ENCODE measurements around the gene RIMS1.

The RIMS1 gene

GRCh38 chr6:71888756-71889340, 2.5 kb downstream of the RIMS1 start:
- H2BK120ac ChIP-seq (ENCODE audit: low read depth, low read length): no peak overlapping the region
- no peak overlapping the region for H3K4me2 ChIP-seq (ENCODE audit: insufficient read depth, low read length, poor library complexity, severe bottlenecking)
- peaks cover 0 to 40% (median 2%) of the 10 kb centered on the region in 3 experiments for H3K27me3 ChIP-seq (ENCODE audit: control insufficient read depth in 3 of 3, insufficient read depth in 3 of 3, low read depth in 1 of 3, low read length in 3 of 3)
- H3K9ac ChIP-seq (ENCODE audit: low read depth, low read length, poor library complexity): no peak overlapping the region
- H3K4ac ChIP-seq (ENCODE audit: low read length): no peak overlapping the region
- no peak overlapping the region for H2AFZ ChIP-seq (ENCODE audit: low read length)
- H3K4me3 ChIP-seq (ENCODE audit: low read length in 2 of 2): no peak overlapping the region
- no peak overlapping the region for H2BK5ac ChIP-seq (ENCODE audit: low read length)
- H3K36me3 ChIP-seq (replicated peaks in 1 of 2; ENCODE audit: control insufficient read depth in 2 of 2, insufficient read depth in 2 of 2, low read length in 2 of 2): no peaks in the 10 kb centered on the region
- H3K79me1 ChIP-seq (ENCODE audit: low read depth, low read length): no peaks in the 10 kb centered on the region
- H4K91ac ChIP-seq (ENCODE audit: low read depth, low read length, poor library complexity): no peak overlapping the region
- H3K27ac ChIP-seq (replicated peaks; ENCODE audit: low read length): no peak overlapping the region
- H3K14ac ChIP-seq (ENCODE audit: low read length): no peak overlapping the region
- no peak overlapping the region for H2AK5ac ChIP-seq (ENCODE audit: low read depth, low read length)
- no peaks in the 10 kb centered on the region for H3K9me3 ChIP-seq (replicated peaks in 1 of 2; ENCODE audit: control insufficient read depth in 2 of 2, insufficient read depth in 1 of 2, low read depth in 1 of 2, low read length in 2 of 2)
- H2BK12ac ChIP-seq (ENCODE audit: low read length): no peak overlapping the region
- no peak overlapping the region for H3K23ac ChIP-seq (ENCODE audit: low read depth, low read length, poor library complexity)
- H2BK15ac ChIP-seq (ENCODE audit: low read length): no peak overlapping the region
- no peak overlapping the region for H3K18ac ChIP-seq (ENCODE audit: low read length)
- H3K4me1 ChIP-seq (ENCODE audit: control insufficient read depth in 2 of 2, insufficient read depth in 1 of 2, low read depth in 1 of 2, low read length in 2 of 2): peaks cover 4 to 7% of the 10 kb centered on the region in 2 donors
- H4K8ac ChIP-seq (ENCODE audit: low read depth, low read length): no peak overlapping the region
- no peak for DNase-seq (ENCODE audit: low spot score)
- WGBS, 2 donors (ENCODE audit: extremely low coverage in 2 of 2, insufficient read length in 2 of 2, insufficient replicate concordance in 1 of 2): no CpG with 5 or more reads among the region's 7 CpGs

- Histone ChIP-seq H3K27ac (replicated peaks; ENCODE audit: low read length) (no peak overlapping the region), H4K91ac (ENCODE audit: low read depth, low read length, poor library complexity) (no peak overlapping the region), H3K4me2 (ENCODE audit: insufficient read depth, low read length, poor library complexity, severe bottlenecking) (no peak overlapping the region), H3K27me3 (ENCODE audit: control insufficient read depth in 3 of 3, insufficient read depth in 3 of 3, low read depth in 1 of 3, low read length in 3 of 3) (peaks cover 0 to 38% (median 2%) of the 10 kb centered on the region in 3 experiments), H3K36me3 (replicated peaks in 1 of 2; ENCODE audit: control insufficient read depth in 2 of 2, insufficient read depth in 2 of 2, low read length in 2 of 2) (no peaks in the 10 kb centered on the region), H2AK5ac (ENCODE audit: low read depth, low read length) (no peak overlapping the region), H3K9me3 (replicated peaks in 1 of 2; ENCODE audit: control insufficient read depth in 2 of 2, insufficient read depth in 1 of 2, low read depth in 1 of 2, low read length in 2 of 2) (no peaks in the 10 kb centered on the region), H3K4me1 (ENCODE audit: control insufficient read depth in 2 of 2, insufficient read depth in 1 of 2, low read depth in 1 of 2, low read length in 2 of 2) (peaks cover 4 to 7% of the 10 kb centered on the region in 2 donors), H2BK15ac (ENCODE audit: low read length) (no peak overlapping the region), H3K9ac (ENCODE audit: low read depth, low read length, poor library complexity) (no peak overlapping the region), H3K14ac (ENCODE audit: low read length) (no peak overlapping the region), H2BK12ac (ENCODE audit: low read length) (no peak overlapping the region), H3K4me3 (ENCODE audit: low read length in 2 of 2) (no peak overlapping the region), H3K18ac (ENCODE audit: low read length) (no peak overlapping the region), H3K4ac (ENCODE audit: low read length) (no peak overlapping the region), H2BK5ac (ENCODE audit: low read length) (no peak overlapping the region), H3K23ac (ENCODE audit: low read depth, low read length, poor library complexity) (no peak overlapping the region), H2BK120ac (ENCODE audit: low read depth, low read length) (no peak overlapping the region), H3K79me1 (ENCODE audit: low read depth, low read length) (no peaks in the 10 kb centered on the region), H2AFZ (ENCODE audit: low read length) (no peak overlapping the region), H4K8ac (ENCODE audit: low read depth, low read length) (no peak overlapping the region)
- DNase-seq (ENCODE audit: low spot score): no peak
- WGBS, 2 donors (ENCODE audit: extremely low coverage in 2 of 2, insufficient read length in 2 of 2, insufficient replicate concordance in 1 of 2): no CpG with 5 or more reads among the region's 1 CpG
These were observed 3.0 kb downstream of the RIMS1 start for GRCh38 chr6:71889366-71889765.

- peaks cover 0 to 3% of the 10 kb centered on the region in 2 donors for H3K4me1 ChIP-seq (ENCODE audit: control insufficient read depth in 2 of 2, insufficient read depth in 1 of 2, low read depth in 1 of 2, low read length in 2 of 2)
- no peak overlapping the region for H2BK12ac ChIP-seq (ENCODE audit: low read length)
- H3K18ac ChIP-seq (ENCODE audit: low read length): no peak overlapping the region
- no peaks in the 10 kb centered on the region for H3K9me3 ChIP-seq (replicated peaks in 1 of 2; ENCODE audit: control insufficient read depth in 2 of 2, insufficient read depth in 1 of 2, low read depth in 1 of 2, low read length in 2 of 2)
- H2AFZ ChIP-seq (ENCODE audit: low read length): no peak overlapping the region
- no peak overlapping the region for H3K4me2 ChIP-seq (ENCODE audit: insufficient read depth, low read length, poor library complexity, severe bottlenecking)
- H3K27ac ChIP-seq (replicated peaks; ENCODE audit: low read length): no peak overlapping the region
- H3K4me3 ChIP-seq (ENCODE audit: low read length in 2 of 2): no peak overlapping the region
- no peaks in the 10 kb centered on the region for H3K36me3 ChIP-seq (replicated peaks in 1 of 2; ENCODE audit: control insufficient read depth in 2 of 2, insufficient read depth in 2 of 2, low read length in 2 of 2)
- WGBS, 2 donors (ENCODE audit: extremely low coverage in 2 of 2, insufficient read length in 2 of 2, insufficient replicate concordance in 1 of 2): no CpG with 5 or more reads among the region's 2 CpGs
- no peak overlapping the region for H4K91ac ChIP-seq (ENCODE audit: low read depth, low read length, poor library complexity)
- no peak for DNase-seq (ENCODE audit: low spot score)
- no peak overlapping the region for H3K23ac ChIP-seq (ENCODE audit: low read depth, low read length, poor library complexity)
- H3K14ac ChIP-seq (ENCODE audit: low read length): no peak overlapping the region
- H3K27me3 ChIP-seq (ENCODE audit: control insufficient read depth in 3 of 3, insufficient read depth in 3 of 3, low read depth in 1 of 3, low read length in 3 of 3): peaks cover 0 to 17% (median 2%) of the 10 kb centered on the region in 3 experiments
- no peaks in the 10 kb centered on the region for H3K79me1 ChIP-seq (ENCODE audit: low read depth, low read length)
- H2BK15ac ChIP-seq (ENCODE audit: low read length): no peak overlapping the region
- H2BK120ac ChIP-seq (ENCODE audit: low read depth, low read length): no peak overlapping the region
- no peak overlapping the region for H4K8ac ChIP-seq (ENCODE audit: low read depth, low read length)
- no peak overlapping the region for H2AK5ac ChIP-seq (ENCODE audit: low read depth, low read length)
- H3K9ac ChIP-seq (ENCODE audit: low read depth, low read length, poor library complexity): no peak overlapping the region
- no peak overlapping the region for H2BK5ac ChIP-seq (ENCODE audit: low read length)
- no peak overlapping the region for H3K4ac ChIP-seq (ENCODE audit: low read length)
These were observed 6.3 kb downstream of the RIMS1 start for GRCh38 chr6:71892641-71893040.

GRCh38 chr6:71900642-71901041, 14.3 kb downstream of the RIMS1 start:
- H3K27me3 ChIP-seq (ENCODE audit: control insufficient read depth in 3 of 3, insufficient read depth in 3 of 3, low read depth in 1 of 3, low read length in 3 of 3): no peaks in the 10 kb centered on the region
- WGBS, 2 donors (ENCODE audit: extremely low coverage in 2 of 2, insufficient read length in 2 of 2, insufficient replicate concordance in 1 of 2): no CpG with 5 or more reads among the region's 1 CpG
- no peak overlapping the region for H2BK120ac ChIP-seq (ENCODE audit: low read depth, low read length)
- H2AFZ ChIP-seq (ENCODE audit: low read length): no peak overlapping the region
- H3K36me3 ChIP-seq (replicated peaks in 1 of 2; ENCODE audit: control insufficient read depth in 2 of 2, insufficient read depth in 2 of 2, low read length in 2 of 2): no peaks in the 10 kb centered on the region
- no peaks in the 10 kb centered on the region for H3K9me3 ChIP-seq (replicated peaks in 1 of 2; ENCODE audit: control insufficient read depth in 2 of 2, insufficient read depth in 1 of 2, low read depth in 1 of 2, low read length in 2 of 2)
- H3K4me3 ChIP-seq (ENCODE audit: low read length in 2 of 2): no peak overlapping the region
- no peak overlapping the region for H2BK5ac ChIP-seq (ENCODE audit: low read length)
- no peaks in the 10 kb centered on the region for H3K4me1 ChIP-seq (ENCODE audit: control insufficient read depth in 2 of 2, insufficient read depth in 1 of 2, low read depth in 1 of 2, low read length in 2 of 2)
- H4K8ac ChIP-seq (ENCODE audit: low read depth, low read length): no peak overlapping the region
- DNase-seq (ENCODE audit: low spot score): no peak
- no peak overlapping the region for H3K23ac ChIP-seq (ENCODE audit: low read depth, low read length, poor library complexity)
- no peak overlapping the region for H2BK15ac ChIP-seq (ENCODE audit: low read length)
- H3K4ac ChIP-seq (ENCODE audit: low read length): no peak overlapping the region
- H3K9ac ChIP-seq (ENCODE audit: low read depth, low read length, poor library complexity): no peak overlapping the region
- H3K18ac ChIP-seq (ENCODE audit: low read length): no peak overlapping the region
- H2BK12ac ChIP-seq (ENCODE audit: low read length): no peak overlapping the region
- H3K14ac ChIP-seq (ENCODE audit: low read length): no peak overlapping the region
- no peak overlapping the region for H3K4me2 ChIP-seq (ENCODE audit: insufficient read depth, low read length, poor library complexity, severe bottlenecking)
- no peak overlapping the region for H4K91ac ChIP-seq (ENCODE audit: low read depth, low read length, poor library complexity)
- no peaks in the 10 kb centered on the region for H3K79me1 ChIP-seq (ENCODE audit: low read depth, low read length)
- no peak overlapping the region for H3K27ac ChIP-seq (replicated peaks; ENCODE audit: low read length)
- H2AK5ac ChIP-seq (ENCODE audit: low read depth, low read length): no peak overlapping the region

All from neuronal stem cell (in vitro differentiated cells).